Mesenchymal stem cell (in vitro differentiated cells and primary cell): ENCODE measurements around the gene IL1R2.

Source experiments
- DNase-seq: peaks from one replicate; pipeline ENCODE4 v3.0.0-alpha.2; 2013
- H2AFZ ChIP-seq: one replicate; pipeline ENCODE4 v1.6.1; 2013; ENCODE audit warnings: low read depth, mild to moderate bottlenecking, control low read depth, inconsistent platforms, low read length, moderate library complexity
- H2AK5ac ChIP-seq: 2 replicates; pipeline ENCODE4 v1.6.1; 2013; ENCODE audit warnings: low read length, moderate library complexity, mild to moderate bottlenecking, inconsistent platforms; ENCODE audit not compliant: severe bottlenecking
- H2BK120ac ChIP-seq: one replicate; pipeline ENCODE4 v1.6.1; 2013; ENCODE audit warnings: low read depth, mild to moderate bottlenecking, inconsistent platforms, low read length, moderate library complexity
- H2BK12ac ChIP-seq, 2 experiments: one replicate each; pipeline ENCODE4 v1.6.1; 2013; ENCODE audit warnings: inconsistent platforms in 2 of 2, low read length in 2 of 2, mild to moderate bottlenecking in 2 of 2, moderate library complexity in 2 of 2, control low read depth in 1 of 2
- H2BK15ac ChIP-seq: one replicate; pipeline ENCODE4 v1.6.1; 2013; ENCODE audit warnings: mild to moderate bottlenecking, low read depth, inconsistent platforms; ENCODE audit not compliant: poor library complexity, severe bottlenecking
- H2BK5ac ChIP-seq: 2 replicates; pipeline ENCODE4 v1.6.1; 2013; ENCODE audit warnings: low read depth, mild to moderate bottlenecking, low read length, control low read depth, inconsistent platforms; ENCODE audit not compliant: poor library complexity, severe bottlenecking
- H3K14ac ChIP-seq, 2 experiments: one replicate each; pipeline ENCODE4 v1.6.1; 2013; ENCODE audit warnings: inconsistent platforms in 2 of 2, low read length in 2 of 2, control low read depth in 1 of 2, mild to moderate bottlenecking in 1 of 2, moderate library complexity in 1 of 2
- H3K18ac ChIP-seq, 2 experiments: one replicate each; pipeline ENCODE4 v1.6.1; 2013; ENCODE audit warnings: inconsistent platforms in 2 of 2, low read length in 2 of 2, control low read depth in 1 of 2, low read depth in 1 of 2, mild to moderate bottlenecking in 1 of 2
- H3K23ac ChIP-seq, 2 experiments: one replicate each; pipeline ENCODE4 v1.6.1; 2013; ENCODE audit warnings: inconsistent platforms in 2 of 2, low read length in 2 of 2, mild to moderate bottlenecking in 2 of 2, moderate library complexity in 2 of 2, control low read depth in 1 of 2
- H3K27ac ChIP-seq: 2 replicates; pipeline ENCODE4 v1.5.1; 2013; ENCODE audit warnings: mild to moderate bottlenecking, moderate library complexity, low read length, control low read depth, inconsistent platforms; ENCODE audit not compliant: poor library complexity, severe bottlenecking
- H3K27me3 ChIP-seq, 2 experiments: 2 replicates each; pipeline versions ENCODE4 v1.6.1 to v1.7.0; 2013; ENCODE audit warnings: low read length in 2 of 2, mild to moderate bottlenecking in 2 of 2, moderate library complexity in 2 of 2, control low read depth in 1 of 2, inconsistent platforms in 1 of 2; ENCODE audit not compliant: control insufficient read depth in 1 of 2, insufficient read depth in 1 of 2
- H3K36me3 ChIP-seq, 2 experiments: 2 replicates each; pipeline versions ENCODE4 v1.6.1 to v1.7.0; 2013; ENCODE audit warnings: low read length in 2 of 2, control low read depth in 1 of 2, inconsistent platforms in 1 of 2, low read depth in 1 of 2, mild to moderate bottlenecking in 1 of 2; ENCODE audit not compliant: insufficient read depth in 2 of 2, control insufficient read depth in 1 of 2
- H3K4ac ChIP-seq, 2 experiments: one replicate each; pipeline ENCODE4 v1.6.1; 2013; ENCODE audit warnings: inconsistent platforms in 2 of 2, low read length in 2 of 2, mild to moderate bottlenecking in 2 of 2, moderate library complexity in 2 of 2, control low read depth in 1 of 2, low read depth in 1 of 2
- H3K4me1 ChIP-seq: 2 replicates; pipeline ENCODE4 v1.6.1; 2013; ENCODE audit warnings: low read depth, low read length, control low read depth; ENCODE audit not compliant: control insufficient read depth, insufficient read depth
- H3K4me2 ChIP-seq: 2 replicates; pipeline ENCODE4 v1.6.1; 2013; ENCODE audit warnings: low read length, mild to moderate bottlenecking, inconsistent platforms; ENCODE audit not compliant: poor library complexity, severe bottlenecking
- H3K4me3 ChIP-seq, 2 experiments: 2 replicates each; pipeline versions ENCODE4 v1.5.1 to v1.7.0; 2013; ENCODE audit warnings: low read length in 2 of 2, mild to moderate bottlenecking in 2 of 2, control low read depth in 1 of 2, low read depth in 1 of 2; ENCODE audit not compliant: insufficient read depth in 1 of 2
- H3K79me1 ChIP-seq: replicated peaks from 2 replicates; pipeline ENCODE4 v1.6.1; 2013; ENCODE audit warnings: mild to moderate bottlenecking, control low read depth, low read length, inconsistent platforms; ENCODE audit not compliant: poor library complexity, severe bottlenecking
- H3K9ac ChIP-seq: 2 replicates; pipeline ENCODE4 v1.7.0; 2013; ENCODE audit warnings: mild to moderate bottlenecking, low read length, moderate library complexity
- H3K9me3 ChIP-seq: 2 replicates; pipeline ENCODE4 v1.7.0; 2013; ENCODE audit warnings: mild to moderate bottlenecking, low read length; ENCODE audit not compliant: control insufficient read depth
- H4K8ac ChIP-seq: one replicate; pipeline ENCODE4 v1.6.1; 2013; ENCODE audit warnings: inconsistent platforms, mild to moderate bottlenecking, low read length, moderate library complexity
- H4K91ac ChIP-seq: one replicate; pipeline ENCODE4 v1.6.1; 2013; ENCODE audit warnings: mild to moderate bottlenecking, low read length, inconsistent platforms
- WGBS: methylation state at CpG from one replicate; pipeline ENCODE4 v1.1.7; 2013; ENCODE audit warnings: mixed read lengths; 5-methylcytosine and 5-hydroxymethylcytosine counted together

IL1R2 gene

DNA sequence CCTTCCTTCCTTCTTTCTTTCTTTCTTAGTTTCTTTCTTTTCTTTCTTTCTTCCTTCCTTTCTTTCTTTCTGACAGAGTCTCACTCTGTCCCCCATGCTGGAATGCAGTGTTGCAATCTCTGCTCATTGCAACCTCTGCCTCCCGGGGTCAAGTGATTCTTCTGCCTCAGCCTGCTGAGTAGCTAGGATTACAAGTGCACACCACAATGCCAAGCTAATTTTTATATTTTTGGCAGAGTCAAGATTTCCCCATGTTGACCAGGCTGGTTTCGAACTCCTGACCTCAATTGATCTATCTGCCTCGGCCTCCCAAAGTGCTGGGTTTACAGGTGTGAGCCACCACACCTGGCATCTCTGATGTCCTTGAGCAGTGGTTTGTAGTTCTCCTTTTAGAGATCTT, 48.5 kb downstream of the IL1R2 start:
- H2BK15ac ChIP-seq: no peak overlapping the region
- H2AFZ ChIP-seq: no peak overlapping the region
- H3K4me2 ChIP-seq: no peak overlapping the region
- peak overlapping the region; percentile 9 for H4K91ac ChIP-seq
- peak overlapping the region; percentile 72 to 98 for H2BK12ac ChIP-seq
- H2BK5ac ChIP-seq: no peak overlapping the region
- no peak overlapping the region for H2AK5ac ChIP-seq
- H3K9ac ChIP-seq: no peak overlapping the region
- H4K8ac ChIP-seq: no peak overlapping the region
- no peak overlapping the region for H3K4me3 ChIP-seq
- no peak overlapping the region for H3K14ac ChIP-seq
- H3K4ac ChIP-seq: peak overlapping the region in 1 of 2 experiments; percentile 92
- peak; percentile 56 for DNase-seq
- H3K23ac ChIP-seq: no peak overlapping the region
- H3K79me1 ChIP-seq: no peaks in the 10 kb centered on the region
- peak overlapping the region; percentile 66 to 73 for H3K18ac ChIP-seq
- no peaks in the 10 kb centered on the region for H3K9me3 ChIP-seq
- H2BK120ac ChIP-seq: no peak overlapping the region
- H3K36me3 ChIP-seq: no peaks in the 10 kb centered on the region
- peaks cover 3% of the 10 kb centered on the region for H3K4me1 ChIP-seq
- H3K27ac ChIP-seq: no peak overlapping the region
- 58% methylated on average over 3 of the region's 3 CpGs for WGBS
- no peaks in the 10 kb centered on the region for H3K27me3 ChIP-seq

DNA sequence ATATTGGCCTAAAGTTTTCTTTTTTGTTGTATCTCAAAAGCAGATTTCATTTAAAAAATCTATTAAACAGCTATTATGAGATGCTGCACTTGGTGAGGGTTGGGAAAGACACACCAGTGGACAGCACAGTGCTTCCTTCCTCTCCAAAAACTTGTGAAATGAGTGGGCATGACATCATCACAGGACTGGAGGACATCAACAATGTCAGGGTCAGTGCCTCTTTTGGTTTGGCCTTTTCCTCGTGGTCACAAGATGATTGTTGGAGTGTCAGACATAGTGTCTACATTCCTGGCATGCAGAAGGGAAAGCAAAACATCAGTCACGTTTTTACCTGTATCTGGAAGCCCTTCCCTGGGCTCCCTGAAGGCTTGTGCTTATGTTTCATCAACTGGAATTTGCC, 49.6 kb downstream of the IL1R2 start:
- Histone ChIP-seq H3K4me3 (no peak overlapping the region), H2BK12ac (peak overlapping the region in 1 of 2 experiments; percentile 2), H3K9me3 (no peaks in the 10 kb centered on the region), H3K27me3 (no peaks in the 10 kb centered on the region), H2BK120ac (no peak overlapping the region), H3K4ac (no peak overlapping the region), H3K4me2 (no peak overlapping the region), H2AFZ (no peak overlapping the region), H2AK5ac (no peak overlapping the region), H2BK15ac (no peak overlapping the region), H3K18ac (peak overlapping the region; percentile 16 to 88), H3K36me3 (no peaks in the 10 kb centered on the region), H3K23ac (no peak overlapping the region), H4K91ac (no peak overlapping the region), H4K8ac (no peak overlapping the region), H3K14ac (no peak overlapping the region), H3K4me1 (peaks cover 3% of the 10 kb centered on the region), H3K27ac (no peak overlapping the region), H3K79me1 (no peaks in the 10 kb centered on the region), H3K9ac (no peak overlapping the region), H2BK5ac (no peak overlapping the region)
- WGBS: 0% methylated on average over 2 of the region's 2 CpGs
- peak; percentile 92 for DNase-seq

DNA sequence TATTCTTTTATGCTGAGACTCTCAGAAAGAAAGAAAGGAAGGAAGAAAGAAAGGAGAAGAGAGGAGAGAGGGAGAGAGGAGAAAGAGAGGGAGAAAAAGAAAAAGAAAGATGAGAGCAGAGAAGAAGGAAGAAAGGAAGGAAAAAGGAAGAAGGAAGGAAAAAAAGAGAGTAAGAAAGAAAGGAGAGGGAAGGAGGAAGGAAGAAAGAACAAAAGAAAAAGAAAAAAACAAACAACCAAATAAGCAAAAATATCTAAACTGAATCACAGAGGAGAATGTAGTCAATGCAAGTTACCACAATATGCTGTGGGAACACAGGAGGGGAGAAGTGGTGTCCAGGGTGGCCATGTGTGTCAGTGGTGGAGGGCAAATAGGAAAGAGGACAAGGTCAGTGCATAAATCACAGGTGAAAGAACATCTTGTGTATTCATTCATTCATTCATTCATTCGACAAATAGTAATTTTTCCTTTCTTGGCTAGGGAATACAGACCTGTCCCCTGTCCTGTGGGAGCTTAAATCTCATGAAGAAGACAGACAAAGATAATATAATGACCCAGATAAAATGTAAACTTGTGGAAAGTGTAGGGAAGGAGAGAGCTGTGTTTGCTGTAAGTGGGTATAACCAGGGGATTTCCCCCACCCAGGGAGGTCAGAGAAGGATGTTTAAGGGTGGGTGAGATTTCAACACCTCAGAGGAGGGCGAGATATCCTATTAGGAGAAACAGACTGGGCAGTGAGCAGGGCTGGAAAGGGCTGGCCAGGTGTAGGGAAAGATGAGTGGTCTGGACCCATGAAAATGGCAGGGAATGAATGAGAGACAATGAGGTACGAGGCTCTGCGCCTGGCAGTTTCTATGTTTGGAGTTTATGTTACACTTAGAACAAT, 50.7 kb downstream of the IL1R2 start:
- Histone ChIP-seq H3K9ac (no peak overlapping the region), H3K4ac (peak overlapping the region; percentile 96 to 97), H2AK5ac (peak overlapping the region; percentile 70), H3K4me2 (no peak overlapping the region), H3K4me3 (no peak overlapping the region), H3K36me3 (no peaks in the 10 kb centered on the region), H4K91ac (peak overlapping the region; percentile 92), H3K79me1 (no peaks in the 10 kb centered on the region), H2BK120ac (peak overlapping the region; percentile 80), H3K4me1 (peaks cover 3% of the 10 kb centered on the region), H3K14ac (peak overlapping the region in 1 of 2 experiments; percentile 87), H4K8ac (peak overlapping the region; percentile 85), H2AFZ (no peak overlapping the region), H2BK5ac (no peak overlapping the region), H3K27ac (no peak overlapping the region), H3K23ac (no peak overlapping the region), H3K27me3 (no peaks in the 10 kb centered on the region), H2BK12ac (peak overlapping the region; percentile 99), H3K9me3 (no peaks in the 10 kb centered on the region), H3K18ac (peak overlapping the region; percentile 88 to 97), H2BK15ac (peak overlapping the region; percentile 74)
- WGBS: 96% methylated on average over 3 of the region's 4 CpGs
- no peak for DNase-seq

DNA sequence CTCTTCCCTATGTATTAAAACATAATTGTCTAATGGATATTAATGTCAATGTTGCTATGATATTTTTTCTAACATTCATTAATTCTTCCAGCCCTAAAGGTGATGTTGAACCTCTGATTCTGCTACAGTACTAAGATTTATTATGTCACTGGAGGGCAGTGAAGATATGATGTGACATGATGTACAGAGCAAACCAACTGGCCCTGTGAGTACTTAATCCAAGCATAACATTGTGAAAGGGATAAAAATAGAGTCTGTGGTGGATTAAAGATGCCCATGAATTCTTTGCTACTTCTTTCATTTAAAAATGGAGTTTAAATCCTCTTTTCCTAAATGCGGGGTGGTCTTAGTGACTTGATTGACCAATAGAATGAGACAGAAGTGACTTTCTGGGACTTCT, 51.8 kb downstream of the IL1R2 start:
- WGBS: 96% methylated on average over 1 of the region's 1 CpG
- Histone ChIP-seq H2BK12ac (peak overlapping the region; percentile 93 to 96), H3K18ac (peak overlapping the region; percentile 63 to 82), H3K27ac (no peak overlapping the region), H2AFZ (no peak overlapping the region), H2BK5ac (no peak overlapping the region), H3K4me1 (peaks cover 3% of the 10 kb centered on the region), H3K9me3 (no peaks in the 10 kb centered on the region), H3K27me3 (no peaks in the 10 kb centered on the region), H2BK15ac (no peak overlapping the region), H3K36me3 (no peaks in the 10 kb centered on the region), H3K4ac (peak overlapping the region; percentile 85 to 89), H4K8ac (no peak overlapping the region), H3K4me3 (no peak overlapping the region), H3K9ac (no peak overlapping the region), H2BK120ac (peak overlapping the region; percentile 86), H3K4me2 (no peak overlapping the region), H3K14ac (no peak overlapping the region), H2AK5ac (no peak overlapping the region), H4K91ac (no peak overlapping the region), H3K79me1 (no peaks in the 10 kb centered on the region), H3K23ac (no peak overlapping the region)
- no peak for DNase-seq
